H1 (cell line): ENCODE measurements around the gene LARP4B. TPM values are rescaled to one million over a fixed set of nuclear protein-coding genes. Genes with fewer than 3 reads are reported as not detected.

Source experiments
- BACH1 ChIP-seq: IDR thresholded peaks from 2 replicates; pipeline ENCODE4 v1.6.1; 2012; ENCODE audit warnings: low read length, improper control_type of control experiment
- CEBPB ChIP-seq: IDR thresholded peaks from 2 replicates; pipeline ENCODE4 v1.6.1; 2012; ENCODE audit warnings: low read depth, low read length
- GTF2F1 ChIP-seq: IDR thresholded peaks from 2 replicates; pipeline ENCODE4 v1.6.1; 2012; ENCODE audit warnings: low read depth, low read length, improper control_type of control experiment, borderline replicate concordance
- KDM1A ChIP-seq: fragments of 200-600, 300-600 bp; sonication (generic); IDR thresholded peaks from 2 replicates; pipeline ENCODE4 v1.7.1; 2016; ENCODE audit warnings: mild to moderate bottlenecking, low read length, borderline replicate concordance
- NANOG ChIP-seq: IDR thresholded peaks from 2 replicates; pipeline ENCODE4 v1.6.1; 2011; ENCODE audit warnings: low read length, low read depth, mild to moderate bottlenecking, inconsistent platforms; ENCODE audit not compliant: insufficient read depth, poor library complexity, severe bottlenecking
- PHF8 ChIP-seq: fragments of 200-600 bp; sonication (generic); conservative IDR thresholded peaks from 2 replicates; pipeline ENCODE4 v1.7.1; 2012; ENCODE audit warnings: low read depth, mild to moderate bottlenecking, inconsistent platforms, low read length, moderate library complexity
- TAF7 ChIP-seq: optimal IDR thresholded peaks from 2 replicates; pipeline ENCODE3; 2011; ENCODE audit warnings: low read depth, mild to moderate bottlenecking, inconsistent platforms, low read length, moderate library complexity, borderline replicate concordance
- polyA plus RNA-seq, 7 experiments: library from polyadenylated mRNA; depleted of rRNA in 3 of 7; stranded (reverse) in 5 of 7; unstranded in 2 of 7; fragments of >200 nt in 5 of 7; fragments of 200-250 nt in 2 of 7; gene quantifications; 1 replicate in 5 of 7; 2 replicates in 1 of 7; 4 replicates in 1 of 7; pipeline versions ENCODE4 v1.2.1 to v1.2.3, GENCODE V29; 2011 to 2013; ENCODE audit warnings: missing spikeins in 2 of 7, mixed read lengths in 2 of 7
- total RNA-seq: library from RNA; stranded (reverse); fragmentation: NEBNext Ultra II Directional; extraction: Animal tissue kit (Norgen Biotek cat#: 25700); gene quantifications from 2 replicates; pipeline ENCODE4 v1.2.1, GENCODE V29; 2021
- TF ChIP-seq, protein P1 (sequence below): IDR thresholded peaks from 2 replicates; pipeline ENCODE4 v1.6.1; 2012; ENCODE audit warnings: inconsistent platforms

Gene LARP4B
- total and polyA plus RNA-seq, 2 of the 8 experiments (the other 6 are each of a cell fraction or from before 2014, with no cell fraction given), result 20.1 to 78.6 TPM

DNA sequence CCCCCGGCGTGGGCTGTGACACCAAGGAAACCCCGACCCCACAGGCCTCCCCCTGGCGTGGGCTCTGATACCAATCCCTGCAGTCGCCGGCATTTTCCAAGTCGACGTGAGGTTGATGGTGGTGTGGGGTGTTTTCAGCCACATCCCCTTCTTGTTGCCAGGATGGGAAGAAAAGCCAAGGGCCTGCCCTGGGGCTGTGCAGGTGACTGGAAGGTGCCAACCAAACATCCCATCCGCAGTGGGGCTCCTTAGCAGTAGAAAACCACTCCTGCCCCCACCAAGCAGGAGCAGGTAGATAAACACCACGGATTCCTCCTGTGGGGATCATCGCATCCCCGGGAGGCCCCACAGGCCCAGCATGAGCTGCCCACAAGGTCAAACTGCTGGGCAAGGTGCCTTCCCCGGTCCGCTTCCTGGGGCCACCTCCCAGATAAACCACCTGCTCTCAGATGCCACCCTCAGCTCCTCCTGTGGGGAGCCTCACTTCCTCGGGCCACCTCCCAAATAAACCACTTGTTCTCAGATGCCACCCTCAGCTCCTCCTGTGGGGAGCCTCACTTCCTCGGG, 153.5 kb downstream of the LARP4B start (continued):
- TF ChIP-seq NANOG, result no peak
- TF ChIP-seq BACH1, result no peak
- TF ChIP-seq, protein P1, sequence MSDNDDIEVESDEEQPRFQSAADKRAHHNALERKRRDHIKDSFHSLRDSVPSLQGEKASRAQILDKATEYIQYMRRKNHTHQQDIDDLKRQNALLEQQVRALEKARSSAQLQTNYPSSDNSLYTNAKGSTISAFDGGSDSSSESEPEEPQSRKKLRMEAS, result no peak
- TF ChIP-seq TAF7, result no peak
- TF ChIP-seq CEBPB, result no peak
- no peak for TF ChIP-seq KDM1A
- no peak for TF ChIP-seq GTF2F1
- no peak for TF ChIP-seq PHF8
